ENCODE data around the gene GLI3.

DNA sequence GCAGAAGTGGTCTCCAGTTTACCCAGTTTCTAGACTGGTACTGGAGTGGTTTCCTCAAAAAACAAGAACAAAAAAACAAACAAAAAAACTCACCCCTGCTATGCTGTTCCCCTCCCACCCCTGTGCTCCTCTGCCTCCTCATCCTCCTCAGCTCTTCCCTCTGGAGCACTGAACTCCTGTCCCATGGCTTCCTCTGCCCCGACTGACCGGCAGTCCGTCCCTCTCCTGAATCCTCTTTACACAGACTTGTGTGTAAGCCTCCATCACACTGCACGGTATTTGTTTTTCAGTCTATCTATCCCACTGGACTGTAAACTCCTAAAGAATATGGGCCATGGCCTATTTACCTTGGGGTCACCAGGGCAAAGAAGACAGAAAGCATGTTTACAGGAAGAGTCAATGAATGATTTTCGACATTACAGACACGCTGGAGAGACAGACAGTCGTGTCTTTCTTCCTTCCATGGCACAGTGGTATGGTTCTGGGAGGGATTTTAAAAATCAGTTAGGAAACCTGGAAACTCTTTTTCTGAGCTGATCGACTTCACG is 265.3 kb downstream of the GLI3 start:
- TF ChIP-seq, protein P1, sequence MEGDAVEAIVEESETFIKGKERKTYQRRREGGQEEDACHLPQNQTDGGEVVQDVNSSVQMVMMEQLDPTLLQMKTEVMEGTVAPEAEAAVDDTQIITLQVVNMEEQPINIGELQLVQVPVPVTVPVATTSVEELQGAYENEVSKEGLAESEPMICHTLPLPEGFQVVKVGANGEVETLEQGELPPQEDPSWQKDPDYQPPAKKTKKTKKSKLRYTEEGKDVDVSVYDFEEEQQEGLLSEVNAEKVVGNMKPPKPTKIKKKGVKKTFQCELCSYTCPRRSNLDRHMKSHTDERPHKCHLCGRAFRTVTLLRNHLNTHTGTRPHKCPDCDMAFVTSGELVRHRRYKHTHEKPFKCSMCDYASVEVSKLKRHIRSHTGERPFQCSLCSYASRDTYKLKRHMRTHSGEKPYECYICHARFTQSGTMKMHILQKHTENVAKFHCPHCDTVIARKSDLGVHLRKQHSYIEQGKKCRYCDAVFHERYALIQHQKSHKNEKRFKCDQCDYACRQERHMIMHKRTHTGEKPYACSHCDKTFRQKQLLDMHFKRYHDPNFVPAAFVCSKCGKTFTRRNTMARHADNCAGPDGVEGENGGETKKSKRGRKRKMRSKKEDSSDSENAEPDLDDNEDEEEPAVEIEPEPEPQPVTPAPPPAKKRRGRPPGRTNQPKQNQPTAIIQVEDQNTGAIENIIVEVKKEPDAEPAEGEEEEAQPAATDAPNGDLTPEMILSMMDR (IDR thresholded peaks at IDR 0.05): no peak
- no peak for TF ChIP-seq POLR2A (IDR thresholded peaks at IDR 0.05)
